ENCODE results near the gene RASSF7. TPM values are rescaled to one million over a fixed set of nuclear protein-coding genes. Genes with fewer than 3 reads are reported as not detected.

The RASSF7 gene
- total RNA-seq, 2 experiments from 2014 or later: 8.3 to 9.9 TPM

GRCh38 chr11:548700-549603 is 11.8 kb upstream of the RASSF7 start:
- H3K4me1 Mint-ChIP-seq (ENCODE audit: low read depth): no peaks in the 10 kb centered on the region
- H3K36me3 Mint-ChIP-seq (ENCODE audit: low read depth): no peaks in the 10 kb centered on the region
- DNase-seq: no peak
- intact Hi-C loops (cut with micrococcal nuclease): no loop called here
- no peaks in the 10 kb centered on the region for H3K27me3 Mint-ChIP-seq (ENCODE audit: low read depth)
- H3K27ac Mint-ChIP-seq: no peak overlapping the region
- H3K9me3 Mint-ChIP-seq: no peaks in the 10 kb centered on the region
- CTCF ChIA-PET: interaction anchor here (0.6 kb wide), 1 partner anchor 10 kb away, joined by 4 read pairs; no protein-coding TSS in a partner anchor
- H3K4me3 Mint-ChIP-seq: no peak overlapping the region

GRCh38 chr11:550021-550745 is 10.6 kb upstream of the RASSF7 start:
- Mint-ChIP-seq H3K27me3 (ENCODE audit: low read depth) (no peaks in the 10 kb centered on the region), H3K4me3 (no peak overlapping the region), H3K4me1 (ENCODE audit: low read depth) (no peaks in the 10 kb centered on the region), H3K27ac (no peak overlapping the region), H3K9me3 (no peaks in the 10 kb centered on the region), H3K36me3 (ENCODE audit: low read depth) (no peaks in the 10 kb centered on the region)
- no peak for DNase-seq
- CTCF ChIA-PET: interaction anchor here (1.2 to 1.5 kb wide), 2 partner anchors 14 to 173 kb away, joined by 3 read pairs; no protein-coding TSS in a partner anchor
- intact Hi-C loops (cut with micrococcal nuclease): no loop called here

- intact Hi-C loops (cut with micrococcal nuclease): no loop called here
- Mint-ChIP-seq H3K4me3 (no peak overlapping the region), H3K36me3 (ENCODE audit: low read depth) (no peaks in the 10 kb centered on the region), H3K4me1 (ENCODE audit: low read depth) (no peaks in the 10 kb centered on the region), H3K9me3 (no peaks in the 10 kb centered on the region), H3K27me3 (ENCODE audit: low read depth) (no peaks in the 10 kb centered on the region), H3K27ac (no peak overlapping the region)
- no peak for DNase-seq
- CTCF ChIA-PET: interaction anchor here (0.5 to 1.5 kb wide), 4 partner anchors 13 to 172 kb away, joined by 3 to 4 read pairs (median 3); no protein-coding TSS in a partner anchor
Measured at GRCh38 chr11:550746-551085, 10.1 kb upstream of the RASSF7 start.

GRCh38 chr11:551131-551530 is 9.6 kb upstream of the RASSF7 start:
- intact Hi-C loops (cut with micrococcal nuclease): no loop called here
- Mint-ChIP-seq H3K4me3 (no peak overlapping the region), H3K9me3 (no peaks in the 10 kb centered on the region), H3K27ac (no peak overlapping the region), H3K27me3 (ENCODE audit: low read depth) (no peaks in the 10 kb centered on the region), H3K4me1 (ENCODE audit: low read depth) (no peaks in the 10 kb centered on the region), H3K36me3 (ENCODE audit: low read depth) (no peaks in the 10 kb centered on the region)
- no peak for DNase-seq
- CTCF ChIA-PET: interaction anchor here (0.5 to 1.5 kb wide), 4 partner anchors 13 to 172 kb away, joined by 3 to 4 read pairs (median 3); no protein-coding TSS in a partner anchor

- intact Hi-C loops (cut with micrococcal nuclease): no loop called here
- Mint-ChIP-seq H3K4me3 (no peak overlapping the region), H3K9me3 (no peaks in the 10 kb centered on the region), H3K4me1 (ENCODE audit: low read depth) (no peaks in the 10 kb centered on the region), H3K27ac (no peak overlapping the region), H3K27me3 (ENCODE audit: low read depth) (peaks cover 3% of the 10 kb centered on the region), H3K36me3 (ENCODE audit: low read depth) (no peaks in the 10 kb centered on the region)
- CTCF ChIA-PET: interaction anchor here (0.6 to 0.8 kb wide), 2 partner anchors 33 to 61 kb away, joined by 4 read pairs; no protein-coding TSS in a partner anchor
- DNase-seq: no peak
Measured at GRCh38 chr11:551596-551995, 9.2 kb upstream of the RASSF7 start.

- Mint-ChIP-seq H3K4me1 (ENCODE audit: low read depth) (peaks cover 2% of the 10 kb centered on the region), H3K4me3 (no peak overlapping the region), H3K9me3 (no peaks in the 10 kb centered on the region), H3K27ac (no peak overlapping the region), H3K36me3 (ENCODE audit: low read depth) (no peaks in the 10 kb centered on the region), H3K27me3 (ENCODE audit: low read depth) (peaks cover 3% of the 10 kb centered on the region)
- intact Hi-C loops (cut with micrococcal nuclease): no loop called here
- DNase-seq: no peak
- CTCF ChIA-PET: interaction anchor here (2.5 to 4.4 kb wide), 3 partner anchors 11 to 173 kb away, joined by 18 to 26 read pairs (median 21); no protein-coding TSS in a partner anchor
Measured at GRCh38 chr11:553083-553987, 7.4 kb upstream of the RASSF7 start.

GRCh38 chr11:553988-554340 is 6.8 kb upstream of the RASSF7 start:
- no peak overlapping the region for H3K4me3 Mint-ChIP-seq
- CTCF ChIA-PET: interaction anchor here (2.5 to 4.4 kb wide), 3 partner anchors 11 to 172 kb away, joined by 18 to 26 read pairs (median 21); no protein-coding TSS in a partner anchor
- no peaks in the 10 kb centered on the region for H3K9me3 Mint-ChIP-seq
- peaks cover 3% of the 10 kb centered on the region for H3K27me3 Mint-ChIP-seq (ENCODE audit: low read depth)
- intact Hi-C loops (cut with micrococcal nuclease): loop anchor here (2.0 kb wide), 1 partner anchor 75 kb away; no protein-coding TSS in a partner anchor
- peaks cover 2% of the 10 kb centered on the region for H3K4me1 Mint-ChIP-seq (ENCODE audit: low read depth)
- no peak overlapping the region for H3K27ac Mint-ChIP-seq
- no peak for DNase-seq
- no peaks in the 10 kb centered on the region for H3K36me3 Mint-ChIP-seq (ENCODE audit: low read depth)

- Mint-ChIP-seq H3K4me1 (ENCODE audit: low read depth) (peaks cover 2% of the 10 kb centered on the region), H3K4me3 (no peak overlapping the region), H3K27ac (no peak overlapping the region), H3K27me3 (ENCODE audit: low read depth) (peaks cover 3% of the 10 kb centered on the region), H3K36me3 (ENCODE audit: low read depth) (no peaks in the 10 kb centered on the region), H3K9me3 (no peaks in the 10 kb centered on the region)
- DNase-seq: peak; percentile 74
- CTCF ChIA-PET: interaction anchor here (0.6 to 4.4 kb wide), 6 partner anchors 10 to 201 kb away, joined by 3 to 26 read pairs (median 10); partner anchors contain the start of gene EPS8L2
- intact Hi-C loops (cut with micrococcal nuclease): loop anchor here (1.0 to 2.0 kb wide), 2 partner anchors 74 to 169 kb away; no protein-coding TSS in a partner anchor
Measured at GRCh38 chr11:554428-555226, 6.1 kb upstream of the RASSF7 start.

- Mint-ChIP-seq H3K4me1 (ENCODE audit: low read depth) (peaks cover 6% of the 10 kb centered on the region), H3K27ac (no peak overlapping the region), H3K9me3 (no peaks in the 10 kb centered on the region), H3K4me3 (peak overlapping the region; percentile 39), H3K27me3 (ENCODE audit: low read depth) (peaks cover 3% of the 10 kb centered on the region), H3K36me3 (ENCODE audit: low read depth) (no peaks in the 10 kb centered on the region)
- DNase-seq: no peak
- CTCF ChIA-PET: interaction anchor here (2.5 to 4.4 kb wide), 3 partner anchors 9 to 171 kb away, joined by 18 to 26 read pairs (median 21); no protein-coding TSS in a partner anchor
- intact Hi-C loops (cut with micrococcal nuclease): loop anchor here (1.0 to 2.0 kb wide), 2 partner anchors 73 to 168 kb away; no protein-coding TSS in a partner anchor
Measured at GRCh38 chr11:555227-555779, 5.5 kb upstream of the RASSF7 start.

GRCh38 chr11:555780-556661 is 4.7 kb upstream of the RASSF7 start:
- DNase-seq: no peak
- intact Hi-C loops (cut with micrococcal nuclease): loop anchor here (1.0 to 2.0 kb wide), 2 partner anchors 73 to 167 kb away; no protein-coding TSS in a partner anchor
- H3K36me3 Mint-ChIP-seq (ENCODE audit: low read depth): no peaks in the 10 kb centered on the region
- peaks cover 3% of the 10 kb centered on the region for H3K27me3 Mint-ChIP-seq (ENCODE audit: low read depth)
- H3K27ac Mint-ChIP-seq: no peak overlapping the region
- H3K4me1 Mint-ChIP-seq (ENCODE audit: low read depth): peaks cover 6% of the 10 kb centered on the region
- CTCF ChIA-PET: interaction anchor here (1.3 to 4.4 kb wide), 4 partner anchors 9 to 170 kb away, joined by 8 to 26 read pairs (median 20); no protein-coding TSS in a partner anchor
- no peak overlapping the region for H3K4me3 Mint-ChIP-seq
- H3K9me3 Mint-ChIP-seq: no peaks in the 10 kb centered on the region
